ENCODE data around the gene ACOXL.

Gene ACOXL

DNA sequence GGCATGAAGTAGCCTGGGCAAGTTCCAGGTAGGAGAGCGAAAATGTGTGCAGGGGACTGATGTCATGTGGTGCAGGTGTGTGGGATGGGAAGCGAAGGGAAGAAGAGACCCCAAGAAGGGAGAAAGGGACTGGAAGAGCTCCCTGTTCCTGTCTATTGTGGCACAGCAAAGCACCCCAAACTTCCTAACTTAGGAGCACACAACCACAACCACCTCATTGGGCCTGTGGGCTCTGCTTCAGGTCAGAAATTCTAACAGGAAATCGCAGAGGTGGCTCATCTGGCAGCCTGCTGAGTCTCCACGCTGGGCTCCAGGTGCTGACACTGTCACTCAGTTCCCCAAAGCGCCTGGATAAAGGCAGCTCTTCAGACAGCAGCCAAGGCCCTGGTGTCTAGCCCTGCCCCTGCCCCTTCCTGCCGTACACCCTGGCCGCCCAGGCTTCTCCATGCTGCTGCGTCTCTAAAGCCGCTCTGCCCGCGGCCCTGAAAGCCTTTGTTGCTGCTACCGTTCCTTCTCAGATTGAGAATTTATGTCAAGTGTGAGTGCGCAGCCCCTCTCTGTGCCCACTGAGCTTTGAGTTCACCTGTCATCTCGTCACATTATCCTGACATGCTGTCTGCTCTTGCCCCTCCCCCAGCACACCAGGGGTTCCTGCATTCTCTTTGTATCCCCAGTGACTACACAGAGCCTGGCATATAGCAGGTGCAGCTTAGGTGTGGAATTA is 248.1 kb downstream of the ACOXL start:
- no peak overlapping the region for H3K9ac ChIP-seq (ENCODE audit: low read length)
- H3K27me3 ChIP-seq (ENCODE audit: control insufficient read depth in 1 of 2, insufficient read depth in 1 of 2, low read length in 2 of 2) = peaks cover 23 to 24% of the 10 kb centered on the region in 2 experiments
- no peak overlapping the region for H2BK120ac ChIP-seq (ENCODE audit: low read depth, low read length)
- no peak overlapping the region for H3K18ac ChIP-seq (ENCODE audit: low read depth in 1 of 2, low read length in 2 of 2)
- no peak overlapping the region for H3K4me2 ChIP-seq (ENCODE audit: low read length, poor library complexity, severe bottlenecking)
- no peak overlapping the region for H3K4ac ChIP-seq (ENCODE audit: low read depth in 1 of 2, low read length in 2 of 2)
- no peak overlapping the region for H2AK5ac ChIP-seq (ENCODE audit: low read length, severe bottlenecking)
- H4K91ac ChIP-seq (ENCODE audit: low read length) = no peak overlapping the region
- no peaks in the 10 kb centered on the region for H3K79me1 ChIP-seq (replicated peaks; ENCODE audit: low read length, poor library complexity, severe bottlenecking)
- H2AFZ ChIP-seq (ENCODE audit: low read depth, low read length) = no peak overlapping the region
- H4K8ac ChIP-seq (ENCODE audit: low read length) = no peak overlapping the region
- no peak overlapping the region for H3K14ac ChIP-seq (ENCODE audit: low read length in 2 of 2)
- DNase-seq = no peak
- H3K4me1 ChIP-seq (ENCODE audit: control insufficient read depth, insufficient read depth, low read depth, low read length) = no peaks in the 10 kb centered on the region
- H2BK12ac ChIP-seq (ENCODE audit: low read length in 2 of 2) = no peak overlapping the region
- H3K9me3 ChIP-seq (ENCODE audit: control insufficient read depth, low read length) = no peaks in the 10 kb centered on the region
- no peak overlapping the region for H3K4me3 ChIP-seq (ENCODE audit: insufficient read depth in 1 of 2, low read depth in 1 of 2, low read length in 2 of 2)
- H3K36me3 ChIP-seq (ENCODE audit: control insufficient read depth in 1 of 2, insufficient read depth in 2 of 2, low read depth in 1 of 2, low read length in 2 of 2) = no peaks in the 10 kb centered on the region
- H2BK15ac ChIP-seq (ENCODE audit: low read depth, poor library complexity, severe bottlenecking) = no peak overlapping the region
- WGBS = 88% methylated on average over 12 of the region's 14 CpGs
- H3K27ac ChIP-seq (ENCODE audit: low read length, poor library complexity, severe bottlenecking) = no peak overlapping the region
- H2BK5ac ChIP-seq (ENCODE audit: low read depth, low read length, poor library complexity, severe bottlenecking) = no peak overlapping the region
- H3K23ac ChIP-seq (ENCODE audit: low read length in 2 of 2) = no peak overlapping the region

DNA sequence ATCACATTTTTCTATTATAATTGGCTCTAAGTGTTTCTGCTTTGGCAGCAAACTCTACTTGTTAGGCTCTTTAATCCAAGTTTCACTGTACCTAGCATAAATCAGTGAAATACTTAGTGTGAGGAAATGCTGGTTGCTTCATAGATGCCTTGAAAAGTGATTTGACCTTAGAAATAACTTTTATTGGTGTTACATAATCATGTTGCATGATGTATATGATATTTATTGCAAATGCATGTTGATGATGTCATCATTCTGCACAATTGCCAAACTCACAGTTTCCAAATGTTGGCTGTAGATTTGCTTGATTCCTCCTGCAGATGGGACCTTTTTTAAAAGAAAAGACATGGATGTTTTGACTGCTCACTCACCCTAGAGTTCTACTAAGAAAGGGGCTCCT is 250.8 kb downstream of the ACOXL start:
- Histone ChIP-seq H2BK120ac (ENCODE audit: low read depth, low read length) (no peak overlapping the region), H2BK5ac (ENCODE audit: low read depth, low read length, poor library complexity, severe bottlenecking) (no peak overlapping the region), H2BK15ac (ENCODE audit: low read depth, poor library complexity, severe bottlenecking) (no peak overlapping the region), H4K91ac (ENCODE audit: low read length) (no peak overlapping the region), H3K4me3 (ENCODE audit: insufficient read depth in 1 of 2, low read depth in 1 of 2, low read length in 2 of 2) (no peak overlapping the region), H2AK5ac (ENCODE audit: low read length, severe bottlenecking) (no peak overlapping the region), H3K23ac (ENCODE audit: low read length in 2 of 2) (no peak overlapping the region), H3K9ac (ENCODE audit: low read length) (no peak overlapping the region), H3K4me2 (ENCODE audit: low read length, poor library complexity, severe bottlenecking) (no peak overlapping the region), H3K4me1 (ENCODE audit: control insufficient read depth, insufficient read depth, low read depth, low read length) (no peaks in the 10 kb centered on the region), H2BK12ac (ENCODE audit: low read length in 2 of 2) (no peak overlapping the region), H3K14ac (ENCODE audit: low read length in 2 of 2) (no peak overlapping the region), H3K36me3 (ENCODE audit: control insufficient read depth in 1 of 2, insufficient read depth in 2 of 2, low read depth in 1 of 2, low read length in 2 of 2) (no peaks in the 10 kb centered on the region), H3K27me3 (ENCODE audit: control insufficient read depth in 1 of 2, insufficient read depth in 1 of 2, low read length in 2 of 2) (peaks cover 22 to 24% of the 10 kb centered on the region in 2 experiments), H3K9me3 (ENCODE audit: control insufficient read depth, low read length) (no peaks in the 10 kb centered on the region), H3K4ac (ENCODE audit: low read depth in 1 of 2, low read length in 2 of 2) (no peak overlapping the region), H3K18ac (ENCODE audit: low read depth in 1 of 2, low read length in 2 of 2) (no peak overlapping the region), H3K79me1 (replicated peaks; ENCODE audit: low read length, poor library complexity, severe bottlenecking) (no peaks in the 10 kb centered on the region), H3K27ac (ENCODE audit: low read length, poor library complexity, severe bottlenecking) (no peak overlapping the region), H2AFZ (ENCODE audit: low read depth, low read length) (no peak overlapping the region), H4K8ac (ENCODE audit: low read length) (no peak overlapping the region)
- no peak for DNase-seq

DNA sequence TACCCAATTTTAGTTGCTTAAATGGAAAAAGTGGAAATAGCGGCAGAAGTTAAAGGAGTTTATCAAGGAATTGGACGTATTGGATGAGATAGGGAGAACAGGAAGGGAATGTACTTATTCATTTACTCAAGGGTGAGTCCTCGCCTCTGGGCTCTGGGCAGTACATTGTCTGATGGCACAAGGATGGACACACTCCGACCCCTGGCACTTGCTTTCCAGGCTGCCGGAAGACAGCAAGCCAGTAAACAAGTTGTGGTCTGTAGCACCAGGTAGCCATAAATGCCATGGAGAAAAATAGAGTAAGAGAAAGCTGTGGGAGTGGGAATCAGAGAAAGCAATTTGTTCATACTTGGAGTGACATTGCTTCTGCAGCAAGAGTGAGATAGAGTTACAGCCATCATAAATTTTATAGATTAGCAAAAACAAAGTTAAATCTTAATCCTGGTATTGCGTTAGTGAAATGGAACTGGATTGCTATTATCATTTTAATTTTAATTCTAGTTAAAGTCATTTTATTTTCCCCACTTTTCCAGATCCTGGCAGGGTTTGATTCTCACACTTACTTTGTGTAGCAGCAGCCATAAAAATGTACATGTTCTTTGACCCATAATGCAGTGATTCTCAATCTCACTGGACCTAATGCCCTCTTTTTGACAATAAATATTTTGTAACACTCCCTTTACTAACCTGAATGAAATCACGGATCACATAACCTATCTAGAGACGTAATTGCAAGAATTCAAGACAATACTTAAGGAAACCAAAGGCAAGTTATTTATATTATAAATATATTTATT is 252.5 kb downstream of the ACOXL start:
- Histone ChIP-seq H3K23ac (ENCODE audit: low read length in 2 of 2) (no peak overlapping the region), H3K27me3 (ENCODE audit: control insufficient read depth in 1 of 2, insufficient read depth in 1 of 2, low read length in 2 of 2) (peaks cover 10 to 21% of the 10 kb centered on the region in 2 experiments), H3K36me3 (ENCODE audit: control insufficient read depth in 1 of 2, insufficient read depth in 2 of 2, low read depth in 1 of 2, low read length in 2 of 2) (no peaks in the 10 kb centered on the region), H3K4ac (ENCODE audit: low read depth in 1 of 2, low read length in 2 of 2) (no peak overlapping the region), H2BK12ac (ENCODE audit: low read length in 2 of 2) (no peak overlapping the region), H2AK5ac (ENCODE audit: low read length, severe bottlenecking) (no peak overlapping the region), H3K4me3 (ENCODE audit: insufficient read depth in 1 of 2, low read depth in 1 of 2, low read length in 2 of 2) (no peak overlapping the region), H3K27ac (ENCODE audit: low read length, poor library complexity, severe bottlenecking) (no peak overlapping the region), H3K4me2 (ENCODE audit: low read length, poor library complexity, severe bottlenecking) (no peak overlapping the region), H4K8ac (ENCODE audit: low read length) (no peak overlapping the region), H3K18ac (ENCODE audit: low read depth in 1 of 2, low read length in 2 of 2) (no peak overlapping the region), H2AFZ (ENCODE audit: low read depth, low read length) (no peak overlapping the region), H3K79me1 (replicated peaks; ENCODE audit: low read length, poor library complexity, severe bottlenecking) (no peaks in the 10 kb centered on the region), H4K91ac (ENCODE audit: low read length) (no peak overlapping the region), H3K9me3 (ENCODE audit: control insufficient read depth, low read length) (no peaks in the 10 kb centered on the region), H3K9ac (ENCODE audit: low read length) (no peak overlapping the region), H2BK5ac (ENCODE audit: low read depth, low read length, poor library complexity, severe bottlenecking) (no peak overlapping the region), H3K14ac (ENCODE audit: low read length in 2 of 2) (no peak overlapping the region), H2BK15ac (ENCODE audit: low read depth, poor library complexity, severe bottlenecking) (no peak overlapping the region), H2BK120ac (ENCODE audit: low read depth, low read length) (no peak overlapping the region), H3K4me1 (ENCODE audit: control insufficient read depth, insufficient read depth, low read depth, low read length) (no peaks in the 10 kb centered on the region)
- DNase-seq = no peak
- WGBS = 91% methylated on average over 6 of the region's 8 CpGs

DNA sequence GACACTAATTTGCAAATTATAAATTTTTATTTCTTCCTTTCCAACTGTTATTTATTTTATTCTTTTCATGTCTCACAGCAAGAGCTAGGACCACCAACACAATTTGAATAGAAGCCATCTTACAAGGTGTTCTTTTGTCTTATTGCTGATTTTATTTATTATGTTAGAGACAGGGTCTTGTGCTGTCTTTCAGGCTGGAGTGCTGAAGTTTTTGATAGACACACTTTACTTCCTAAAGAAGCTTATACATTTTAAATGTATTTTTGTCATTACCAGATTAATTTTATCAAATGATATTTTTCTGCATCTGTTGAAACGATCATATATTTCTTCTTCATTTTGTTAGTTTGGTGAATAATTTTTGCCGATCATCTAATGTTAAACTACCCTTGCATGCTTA is 258.1 kb downstream of the ACOXL start:
- no peak overlapping the region for H3K4me3 ChIP-seq (ENCODE audit: insufficient read depth in 1 of 2, low read depth in 1 of 2, low read length in 2 of 2)
- no peak overlapping the region for H2BK15ac ChIP-seq (ENCODE audit: low read depth, poor library complexity, severe bottlenecking)
- H3K4me2 ChIP-seq (ENCODE audit: low read length, poor library complexity, severe bottlenecking) = no peak overlapping the region
- H3K14ac ChIP-seq (ENCODE audit: low read length in 2 of 2) = no peak overlapping the region
- no peaks in the 10 kb centered on the region for H3K36me3 ChIP-seq (ENCODE audit: control insufficient read depth in 1 of 2, insufficient read depth in 2 of 2, low read depth in 1 of 2, low read length in 2 of 2)
- no peak for DNase-seq
- H2BK12ac ChIP-seq (ENCODE audit: low read length in 2 of 2) = no peak overlapping the region
- H3K27me3 ChIP-seq (ENCODE audit: control insufficient read depth in 1 of 2, insufficient read depth in 1 of 2, low read length in 2 of 2) = peaks cover 8 to 31% of the 10 kb centered on the region in 2 experiments
- no peak overlapping the region for H2BK120ac ChIP-seq (ENCODE audit: low read depth, low read length)
- H3K27ac ChIP-seq (ENCODE audit: low read length, poor library complexity, severe bottlenecking) = no peak overlapping the region
- H3K4me1 ChIP-seq (ENCODE audit: control insufficient read depth, insufficient read depth, low read depth, low read length) = peaks cover 1% of the 10 kb centered on the region
- H3K9ac ChIP-seq (ENCODE audit: low read length) = no peak overlapping the region
- H4K8ac ChIP-seq (ENCODE audit: low read length) = no peak overlapping the region
- no peak overlapping the region for H2AFZ ChIP-seq (ENCODE audit: low read depth, low read length)
- H3K4ac ChIP-seq (ENCODE audit: low read depth in 1 of 2, low read length in 2 of 2) = no peak overlapping the region
- H3K23ac ChIP-seq (ENCODE audit: low read length in 2 of 2) = no peak overlapping the region
- no peak overlapping the region for H4K91ac ChIP-seq (ENCODE audit: low read length)
- H3K18ac ChIP-seq (ENCODE audit: low read depth in 1 of 2, low read length in 2 of 2) = no peak overlapping the region
- no peaks in the 10 kb centered on the region for H3K79me1 ChIP-seq (replicated peaks; ENCODE audit: low read length, poor library complexity, severe bottlenecking)
- no peak overlapping the region for H2AK5ac ChIP-seq (ENCODE audit: low read length, severe bottlenecking)
- no peak overlapping the region for H2BK5ac ChIP-seq (ENCODE audit: low read depth, low read length, poor library complexity, severe bottlenecking)
- H3K9me3 ChIP-seq (ENCODE audit: control insufficient read depth, low read length) = peaks cover 4% of the 10 kb centered on the region
- WGBS = no CpG with 5 or more reads among the region's 2 CpGs

All from mesenchymal stem cell (in vitro differentiated cells and primary cell).